ENCODE results near the gene TRPM3.

Gene TRPM3

GRCh38 chr9:70601000-70601951 is 520.1 kb downstream of the TRPM3 start:
- DNase-seq, result no peak

- DNase-seq, result no peak
Observed at GRCh38 chr9:70600506-70600905, 520.9 kb downstream of the TRPM3 start.

- DNase-seq, result no peak
Observed at GRCh38 chr9:70597886-70598285, 523.5 kb downstream of the TRPM3 start.

GRCh38 chr9:70595211-70595610 is 526.2 kb downstream of the TRPM3 start:
- no peak for DNase-seq

DNA sequence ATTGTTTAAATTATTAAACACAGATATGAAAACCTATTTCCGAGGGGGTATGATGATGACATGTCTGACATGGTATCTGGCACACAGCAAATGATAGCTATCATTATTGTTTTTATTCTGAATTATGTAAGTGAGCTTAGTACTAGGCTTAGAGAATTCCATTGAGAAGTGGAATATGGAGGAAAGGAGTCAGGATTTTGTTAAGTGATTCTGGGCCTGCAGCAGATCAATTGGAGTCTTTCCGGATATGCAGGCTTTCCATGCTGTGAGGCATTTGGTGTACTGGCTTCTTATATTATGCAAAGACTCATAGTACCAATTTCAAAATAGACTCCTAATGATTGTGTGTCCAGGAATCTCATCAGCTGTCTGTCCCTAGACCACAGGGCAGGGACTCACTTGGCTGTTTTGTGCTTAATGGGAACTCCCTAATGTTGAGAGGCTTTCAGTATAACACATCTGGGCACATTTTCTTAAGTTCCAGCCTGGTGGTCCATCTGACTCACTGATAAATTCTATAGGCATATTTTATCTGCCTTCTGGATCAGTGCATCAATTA is 527.0 kb downstream of the TRPM3 start:
- no peak for DNase-seq

GRCh38 chr9:70593241-70593640 is 528.2 kb downstream of the TRPM3 start:
- no peak for DNase-seq

- no peak for DNase-seq
Observed at GRCh38 chr9:70590315-70590677, 531.1 kb downstream of the TRPM3 start.

GRCh38 chr9:70589571-70590314 is 531.7 kb downstream of the TRPM3 start:
- no peak for DNase-seq

GRCh38 chr9:70588999-70589398 is 532.4 kb downstream of the TRPM3 start:
- no peak for DNase-seq

- DNase-seq, result no peak
Observed at GRCh38 chr9:70588381-70588780, 533.0 kb downstream of the TRPM3 start.

GRCh38 chr9:70587201-70587600 is 534.2 kb downstream of the TRPM3 start:
- DNase-seq, result no peak

- no peak for DNase-seq
Observed at GRCh38 chr9:70586476-70586875, 534.9 kb downstream of the TRPM3 start.

DNA sequence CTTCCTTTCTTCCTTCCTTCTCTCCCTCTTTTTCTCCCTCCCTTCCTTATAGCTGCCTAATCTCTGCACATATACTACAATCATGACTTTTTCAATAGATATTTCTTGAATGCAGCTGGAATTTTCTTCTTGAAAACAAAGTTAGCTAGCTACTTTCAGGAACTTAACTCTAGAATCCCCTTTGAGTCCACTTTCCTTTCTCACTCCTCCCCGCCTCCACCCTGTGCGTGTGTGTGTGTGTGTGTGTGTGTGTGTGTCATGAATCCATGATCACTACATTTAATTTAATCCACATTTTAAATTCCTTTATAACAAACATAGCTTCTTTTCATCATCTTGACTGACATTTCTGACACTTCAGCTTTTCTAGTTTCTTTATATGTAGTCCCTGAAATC is 539.5 kb downstream of the TRPM3 start:
- no peak for DNase-seq

GRCh38 chr9:70581214-70581954 is 540.0 kb downstream of the TRPM3 start:
- no peak for DNase-seq

- DNase-seq, result no peak
Observed at GRCh38 chr9:70580606-70581195, 540.7 kb downstream of the TRPM3 start.

- DNase-seq, result no peak
Observed at GRCh38 chr9:70579686-70580085, 541.7 kb downstream of the TRPM3 start.

DNA sequence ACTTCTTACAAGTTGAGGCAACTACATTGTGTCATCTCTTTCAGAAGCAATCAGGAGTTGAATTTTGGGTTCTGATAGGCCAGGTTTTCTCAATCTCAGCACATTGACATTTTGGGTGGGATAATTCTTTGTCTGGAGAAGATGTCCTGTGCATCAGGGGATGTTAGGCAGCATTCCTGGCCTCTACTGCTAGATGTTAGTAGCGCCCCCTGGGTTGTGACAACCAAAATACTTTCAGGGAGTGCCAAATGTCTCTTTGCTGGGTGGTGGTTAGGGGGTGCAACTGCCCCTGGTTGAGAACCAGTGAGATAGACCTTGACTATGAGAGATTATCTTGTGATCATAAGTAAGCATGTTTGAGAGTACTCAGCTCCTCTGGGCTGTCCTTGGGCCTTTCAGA is 542.7 kb downstream of the TRPM3 start:
- no peak for DNase-seq

DNA sequence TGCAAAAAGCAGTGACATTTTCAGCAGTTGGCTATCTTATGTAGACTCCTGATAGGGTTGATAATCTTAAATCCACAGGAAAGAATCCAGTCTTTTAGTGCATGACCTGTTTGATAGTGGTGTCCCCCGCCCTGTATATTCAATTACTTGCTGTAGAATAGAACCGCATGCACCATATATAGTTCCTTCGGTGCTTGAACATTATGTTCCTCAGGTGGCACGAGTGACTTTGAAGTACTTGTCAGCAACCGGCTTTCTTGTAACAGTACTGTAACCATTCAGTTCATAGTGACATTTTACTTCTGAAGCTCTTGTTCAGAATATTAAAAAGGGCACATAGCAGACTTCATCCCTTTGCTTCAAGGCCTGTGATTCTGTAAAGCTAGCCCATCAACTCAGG is 543.8 kb downstream of the TRPM3 start:
- no peak for DNase-seq

- no peak for DNase-seq
Observed at GRCh38 chr9:70576116-70576515, 545.3 kb downstream of the TRPM3 start.

GRCh38 chr9:70574151-70574837 is 547.1 kb downstream of the TRPM3 start:
- no peak for DNase-seq

DNA sequence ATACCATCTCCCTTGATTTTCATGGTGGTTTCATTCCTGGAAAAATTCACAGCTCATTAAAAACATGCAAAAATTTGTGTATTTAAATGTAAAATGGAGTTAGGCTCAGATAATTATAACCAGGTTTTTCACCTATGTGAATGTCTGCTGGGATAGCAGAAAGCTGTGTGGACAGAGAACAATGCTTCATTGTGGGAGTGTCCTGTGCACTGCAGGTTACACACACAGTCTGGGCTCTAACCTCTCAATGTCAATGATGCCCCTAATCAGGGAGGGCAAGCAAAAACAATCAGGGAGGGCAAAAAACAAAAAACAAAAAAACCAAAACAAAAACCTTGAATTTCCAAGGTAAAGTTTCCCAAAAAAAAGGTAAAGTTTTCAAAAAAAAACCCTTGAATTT is 548.1 kb downstream of the TRPM3 start:
- no peak for DNase-seq

DNA sequence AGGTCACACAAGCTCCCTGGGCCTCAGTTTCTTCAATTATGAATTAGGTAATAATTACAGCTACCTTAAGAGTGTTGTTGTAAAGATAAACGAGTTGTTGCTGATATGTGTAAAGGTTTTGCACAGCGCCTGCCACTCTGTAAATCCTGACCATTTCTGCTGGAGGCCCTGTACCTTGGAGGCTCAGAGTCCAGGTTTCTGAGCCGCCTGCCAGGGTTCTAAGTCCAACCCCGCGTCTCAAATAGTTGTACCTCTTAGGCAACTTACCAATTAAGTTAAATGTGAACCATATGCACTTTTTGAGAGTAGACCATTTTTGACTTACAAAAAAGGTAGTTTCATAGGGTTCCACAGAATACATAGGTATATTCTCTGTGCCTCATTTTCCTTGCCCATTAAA is 550.2 kb downstream of the TRPM3 start:
- DNase-seq, result no peak

Measured in activated T-cell treated with anti-CD3 and anti-CD28 coated beads, Interleukin-2, amount 50 U/mL, for 1 hour (primary cell).